ENCODE results near the gene POLR3H. TPM values are rescaled to one million over a fixed set of nuclear protein-coding genes. Genes with fewer than 3 reads are reported as not detected.

The POLR3H gene
- total RNA-seq, 4 donors from 2014 or later: 17.7 to 27.0 (median 23.4) TPM

DNA sequence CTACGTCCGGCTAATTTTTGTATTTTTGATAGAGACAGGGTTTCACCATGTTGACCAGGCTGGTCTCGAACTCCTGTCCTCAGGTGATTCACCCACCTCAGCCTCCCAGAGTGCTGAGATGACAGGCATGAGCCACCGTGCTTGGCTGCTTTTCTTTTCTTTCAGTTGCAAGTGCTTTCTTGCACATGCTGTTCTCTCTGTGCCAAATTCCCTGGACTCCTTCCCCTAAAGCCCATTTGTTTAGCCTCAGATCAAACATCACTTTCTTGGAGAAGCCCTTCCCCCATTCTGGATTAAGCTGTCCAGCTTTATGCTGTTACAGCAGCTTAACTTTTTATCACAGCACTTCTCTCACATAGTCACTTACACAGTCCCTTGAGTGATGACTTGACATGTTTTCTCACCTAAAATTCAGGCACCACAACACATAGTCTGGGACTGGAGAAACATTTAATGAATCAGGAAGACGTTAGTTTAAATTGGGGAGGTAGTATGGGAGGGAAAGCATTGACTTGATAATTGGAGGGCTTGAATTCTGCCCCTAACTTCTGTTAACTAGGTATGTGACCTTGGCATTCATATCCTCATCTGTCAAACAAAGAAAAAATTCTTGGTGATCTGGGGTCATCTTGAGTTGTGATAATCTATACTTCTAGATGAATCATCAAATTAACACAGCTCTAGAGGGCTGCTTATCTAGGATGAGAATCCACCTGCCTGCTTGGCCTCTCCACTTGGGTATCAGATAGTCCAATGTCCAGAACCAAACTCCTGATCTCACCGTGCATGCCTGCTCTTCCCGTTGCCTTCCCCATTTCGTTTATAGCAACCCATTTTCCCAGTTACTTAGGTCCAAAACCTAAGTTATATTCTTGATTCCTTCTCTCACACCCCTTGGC, 57.0 kb downstream of the POLR3H start:
- Histone ChIP-seq H3K27ac (peak overlapping the region; percentile 66 to 88 (median 86)), H3K4me3 (no peak overlapping the region), H3K27me3 (no peaks in the 10 kb centered on the region), H3K4me1 (peaks cover 17 to 100% (median 49%) of the 10 kb centered on the region in 3 donors), H3K36me3 (no peaks in the 10 kb centered on the region), H3K9me3 (no peaks in the 10 kb centered on the region)
- TF ChIP-seq EP300 (IDR thresholded peaks at IDR 0.05) (no peak), POLR2A (IDR thresholded peaks at IDR 0.05) (no peak), POLR2AphosphoS5 (IDR thresholded peaks at IDR 0.05) (peak; percentile 84)
- 34 to 37% methylated on average over 6 to 8 of the region's 8 CpGs for WGBS, 2 donors (ENCODE audit: low coverage in 1 of 2)
- peak; percentile 88 for ATAC-seq

DNA sequence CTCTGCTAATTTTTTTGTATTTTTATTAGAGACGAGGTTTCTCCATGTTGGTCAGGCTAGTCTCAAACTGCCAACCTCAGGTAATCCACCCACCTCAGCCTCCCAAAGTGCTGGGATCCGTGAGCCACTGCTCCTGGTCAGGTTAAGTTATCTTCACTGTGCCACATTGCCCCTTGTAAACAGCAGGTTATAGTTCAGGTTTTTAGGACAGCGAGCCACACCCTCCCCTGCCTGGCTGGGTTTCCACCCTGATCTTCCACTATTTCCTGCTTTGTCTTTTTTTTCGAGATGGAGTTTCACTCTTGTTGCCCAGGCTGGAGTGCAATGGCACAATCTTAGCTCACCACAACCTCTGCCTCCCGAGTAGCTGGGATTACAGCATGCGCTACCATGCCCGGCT, 59.2 kb downstream of the POLR3H start:
- peak overlapping the region; percentile 27 to 88 (median 80) for H3K27ac ChIP-seq
- no peak overlapping the region for H3K4me3 ChIP-seq
- TF ChIP-seq EP300 (IDR thresholded peaks at IDR 0.05): no peak
- no peak for TF ChIP-seq POLR2A (IDR thresholded peaks at IDR 0.05)
- TF ChIP-seq, protein P1, sequence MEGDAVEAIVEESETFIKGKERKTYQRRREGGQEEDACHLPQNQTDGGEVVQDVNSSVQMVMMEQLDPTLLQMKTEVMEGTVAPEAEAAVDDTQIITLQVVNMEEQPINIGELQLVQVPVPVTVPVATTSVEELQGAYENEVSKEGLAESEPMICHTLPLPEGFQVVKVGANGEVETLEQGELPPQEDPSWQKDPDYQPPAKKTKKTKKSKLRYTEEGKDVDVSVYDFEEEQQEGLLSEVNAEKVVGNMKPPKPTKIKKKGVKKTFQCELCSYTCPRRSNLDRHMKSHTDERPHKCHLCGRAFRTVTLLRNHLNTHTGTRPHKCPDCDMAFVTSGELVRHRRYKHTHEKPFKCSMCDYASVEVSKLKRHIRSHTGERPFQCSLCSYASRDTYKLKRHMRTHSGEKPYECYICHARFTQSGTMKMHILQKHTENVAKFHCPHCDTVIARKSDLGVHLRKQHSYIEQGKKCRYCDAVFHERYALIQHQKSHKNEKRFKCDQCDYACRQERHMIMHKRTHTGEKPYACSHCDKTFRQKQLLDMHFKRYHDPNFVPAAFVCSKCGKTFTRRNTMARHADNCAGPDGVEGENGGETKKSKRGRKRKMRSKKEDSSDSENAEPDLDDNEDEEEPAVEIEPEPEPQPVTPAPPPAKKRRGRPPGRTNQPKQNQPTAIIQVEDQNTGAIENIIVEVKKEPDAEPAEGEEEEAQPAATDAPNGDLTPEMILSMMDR (IDR thresholded peaks at IDR 0.05): no peak
- TF ChIP-seq POLR2AphosphoS5 (IDR thresholded peaks at IDR 0.05): no peak
- H3K9me3 ChIP-seq: no peaks in the 10 kb centered on the region
- no peak for ATAC-seq
- peaks cover 17 to 100% (median 56%) of the 10 kb centered on the region in 3 donors for H3K4me1 ChIP-seq
- no peaks in the 10 kb centered on the region for H3K36me3 ChIP-seq
- 59 to 72% methylated on average over 5 of the region's 7 CpGs for WGBS, 2 donors (ENCODE audit: low coverage in 1 of 2)
- no peaks in the 10 kb centered on the region for H3K27me3 ChIP-seq

DNA sequence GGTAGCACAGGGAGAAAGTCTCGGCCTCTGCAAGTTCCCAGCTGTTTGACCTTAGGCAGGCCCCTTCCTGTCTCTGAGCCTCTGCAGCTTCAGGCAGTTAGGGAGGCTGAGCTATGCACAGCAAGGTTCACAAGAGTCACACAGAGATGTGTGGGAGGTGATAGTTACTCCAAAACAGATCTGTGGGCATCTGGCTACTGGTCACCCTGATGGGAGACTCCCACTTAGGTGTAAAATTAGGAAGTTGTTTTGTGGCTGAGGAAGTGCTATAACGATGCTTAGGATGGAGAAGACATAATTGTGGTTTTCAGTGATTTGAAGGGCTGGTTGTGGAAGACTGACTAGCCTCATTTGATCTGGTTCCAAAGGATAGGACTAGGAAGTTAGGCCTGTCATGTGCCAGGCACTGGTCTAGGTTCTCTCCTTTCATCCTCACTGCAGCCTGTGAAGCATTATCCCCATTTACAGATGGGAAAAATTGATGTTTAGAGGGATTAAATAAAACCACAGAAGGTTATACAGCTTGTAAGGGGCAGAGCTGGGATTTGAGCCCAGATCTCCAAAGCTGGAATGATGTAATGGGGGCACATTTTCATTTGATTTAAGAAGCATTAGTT, 61.8 kb downstream of the POLR3H start:
- peaks cover 18 to 100% (median 56%) of the 10 kb centered on the region in 3 donors for H3K4me1 ChIP-seq
- ATAC-seq: no peak

DNA sequence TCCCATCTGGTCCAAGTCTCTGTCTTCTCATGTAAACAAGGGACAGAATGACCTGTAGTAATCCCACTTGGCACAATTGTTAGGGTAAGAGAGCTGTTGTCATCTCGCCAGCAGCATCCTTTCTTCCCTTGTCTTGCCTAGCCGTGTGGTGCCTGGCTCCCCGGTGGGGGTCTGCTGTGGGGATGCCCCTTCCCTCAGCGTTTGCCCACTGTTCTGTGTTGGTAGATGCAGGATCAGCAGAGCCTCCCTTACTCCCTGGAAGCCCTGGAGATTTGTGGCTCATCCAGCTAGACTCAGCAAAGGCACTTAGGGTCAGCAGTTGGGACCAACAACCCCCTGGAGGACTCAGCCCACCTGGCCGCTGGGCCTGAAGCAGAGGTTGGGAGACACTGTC, 62.3 kb downstream of the POLR3H start:
- H3K27me3 ChIP-seq: no peaks in the 10 kb centered on the region
- TF ChIP-seq POLR2A (IDR thresholded peaks at IDR 0.05) (no peak), POLR2AphosphoS5 (IDR thresholded peaks at IDR 0.05) (no peak), EP300 (IDR thresholded peaks at IDR 0.05) (no peak)
- TF ChIP-seq, protein P1 (IDR thresholded peaks at IDR 0.05): no peak
- peaks cover 0 to 9% of the 10 kb centered on the region in 2 donors for H3K36me3 ChIP-seq
- no peaks in the 10 kb centered on the region for H3K9me3 ChIP-seq
- no peak overlapping the region for H3K4me3 ChIP-seq
- H3K27ac ChIP-seq: peak overlapping the region; percentile 80 to 89 (median 86)
- peaks cover 18 to 97% (median 56%) of the 10 kb centered on the region in 3 donors for H3K4me1 ChIP-seq
- 50% methylated on average over 1 of the region's 5 CpGs; no CpG with 5 or more reads in 1 of the 2 donors for WGBS, 2 donors (ENCODE audit: low coverage in 1 of 2)
- no peak for ATAC-seq

More for the DNA sequence above, 61.8 kb downstream of the POLR3H start:
- Histone ChIP-seq H3K27me3 (no peaks in the 10 kb centered on the region), H3K36me3 (peaks cover 0 to 7% of the 10 kb centered on the region in 2 donors), H3K4me3 (no peak overlapping the region), H3K9me3 (no peaks in the 10 kb centered on the region), H3K27ac (peak overlapping the region; percentile 80 to 89 (median 86))
- TF ChIP-seq POLR2A (IDR thresholded peaks at IDR 0.05): no peak
- TF ChIP-seq, protein P1 (IDR thresholded peaks at IDR 0.05): no peak
- WGBS, 2 donors (ENCODE audit: low coverage in 1 of 2): 29% methylated on average over 1 of the region's 2 CpGs; no CpG with 5 or more reads in 1 of the 2 donors

DNA sequence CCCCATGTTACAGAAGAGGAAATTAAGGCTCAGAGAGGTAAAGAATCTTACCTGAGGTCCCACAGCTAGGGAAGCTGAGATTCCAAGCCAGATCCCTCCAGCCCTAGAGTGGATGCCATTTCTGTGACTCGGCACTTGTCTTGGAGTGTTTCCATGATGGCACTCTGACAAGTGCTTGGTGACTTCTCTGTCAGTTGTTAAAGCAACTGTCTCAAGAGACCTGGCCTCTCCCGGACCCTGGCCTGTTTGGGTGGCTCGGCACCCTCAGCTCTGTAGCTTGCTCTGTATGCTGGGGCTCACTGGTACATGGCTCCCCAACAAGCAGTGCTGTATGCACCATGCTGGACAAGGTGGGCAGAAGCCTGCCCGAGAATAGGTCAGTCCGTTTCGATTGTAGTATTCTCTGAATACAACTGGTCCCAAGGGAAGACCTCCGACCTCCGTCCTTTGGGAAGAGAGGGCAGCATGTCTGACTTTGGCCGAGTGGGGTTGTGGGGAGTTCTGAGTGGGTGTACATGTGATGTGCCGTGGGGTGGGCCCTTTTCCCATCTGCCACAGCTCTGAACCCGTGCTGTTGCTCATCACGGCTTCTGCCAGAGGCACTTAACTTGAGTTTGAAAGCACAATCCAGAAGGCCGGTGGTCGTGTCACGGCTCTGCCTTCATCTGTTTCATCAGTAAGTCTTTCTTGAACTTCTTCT, 63.0 kb downstream of the POLR3H start:
- Histone ChIP-seq H3K4me3 (no peak overlapping the region), H3K27me3 (no peaks in the 10 kb centered on the region), H3K4me1 (peaks cover 18 to 97% (median 56%) of the 10 kb centered on the region in 3 donors), H3K9me3 (no peaks in the 10 kb centered on the region), H3K36me3 (peaks cover 0 to 9% of the 10 kb centered on the region in 2 donors), H3K27ac (peak overlapping the region; percentile 80 to 89 (median 86))
- no peak for ATAC-seq
- TF ChIP-seq, protein P1 (IDR thresholded peaks at IDR 0.05): no peak
- TF ChIP-seq POLR2A (IDR thresholded peaks at IDR 0.05) (no peak), EP300 (IDR thresholded peaks at IDR 0.05) (no peak), POLR2AphosphoS5 (IDR thresholded peaks at IDR 0.05) (peak; percentile 16)
- WGBS, 2 donors (ENCODE audit: low coverage in 1 of 2): 45 to 70% methylated on average over 3 to 10 of the region's 15 CpGs

Data from gastroesophageal sphincter (tissue), 4 donors.